Measurements from ENCODE around the gene EFCAB7.

EFCAB7 gene

DNA sequence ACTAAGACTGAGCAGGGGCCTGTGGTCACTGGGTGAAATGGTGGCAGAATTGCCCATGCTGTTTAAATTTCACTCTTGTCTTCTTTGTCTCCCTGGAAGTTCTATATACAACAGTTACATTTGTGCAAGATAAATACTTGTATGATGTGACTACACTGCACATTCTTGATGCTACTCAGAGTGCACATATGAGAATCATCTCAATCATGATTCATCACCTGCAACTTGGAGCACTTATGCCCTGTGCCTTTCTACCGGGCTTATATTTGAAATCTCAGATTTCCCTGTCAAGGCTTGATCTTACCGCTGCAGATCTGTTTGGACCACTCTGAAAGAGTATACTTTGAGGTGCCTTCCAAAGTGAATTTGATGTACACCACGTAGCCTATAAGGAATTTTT lies 80.5 kb downstream of the EFCAB7 start:
- DNase-seq = no peak

DNA sequence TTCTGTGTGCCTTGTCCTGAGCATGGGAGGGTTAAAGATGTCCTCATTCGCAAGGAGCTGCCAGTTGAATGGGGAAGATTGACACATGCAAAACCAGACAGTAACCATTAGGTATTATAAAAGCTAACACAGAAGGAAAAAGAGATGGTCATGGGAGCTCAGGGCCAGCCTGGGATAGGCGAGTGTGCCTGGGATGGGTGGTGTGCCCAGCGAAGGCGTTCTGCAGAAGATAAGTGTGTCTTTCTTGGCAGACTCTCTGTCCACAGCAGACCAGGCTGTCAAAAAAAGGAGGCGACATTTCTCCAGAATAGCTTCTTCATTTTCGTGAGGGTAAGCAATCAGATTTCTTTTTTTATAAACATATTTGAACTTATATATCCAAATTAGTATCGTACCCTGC lies 84.0 kb downstream of the EFCAB7 start:
- no peak for DNase-seq

DNA sequence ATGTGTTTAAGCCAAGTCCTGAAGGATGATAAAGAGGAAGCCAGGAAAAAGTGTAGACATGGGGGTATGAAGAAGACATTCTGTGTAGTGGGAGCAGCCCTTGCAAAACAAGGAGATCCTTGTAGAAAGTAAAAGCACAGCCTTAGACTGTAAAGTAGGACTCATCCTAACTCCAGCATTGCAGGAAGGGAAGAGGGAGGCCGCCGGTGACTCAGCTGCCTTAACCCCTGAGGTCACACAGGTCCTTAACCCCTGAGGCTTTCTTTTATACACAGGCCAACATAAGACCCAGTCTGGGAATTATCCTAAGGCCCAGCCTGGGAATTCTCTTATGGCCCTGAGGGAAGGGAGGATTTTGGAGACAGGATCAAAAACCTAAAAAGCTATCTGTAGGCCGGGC lies 87.9 kb downstream of the EFCAB7 start:
- DNase-seq = no peak

DNA sequence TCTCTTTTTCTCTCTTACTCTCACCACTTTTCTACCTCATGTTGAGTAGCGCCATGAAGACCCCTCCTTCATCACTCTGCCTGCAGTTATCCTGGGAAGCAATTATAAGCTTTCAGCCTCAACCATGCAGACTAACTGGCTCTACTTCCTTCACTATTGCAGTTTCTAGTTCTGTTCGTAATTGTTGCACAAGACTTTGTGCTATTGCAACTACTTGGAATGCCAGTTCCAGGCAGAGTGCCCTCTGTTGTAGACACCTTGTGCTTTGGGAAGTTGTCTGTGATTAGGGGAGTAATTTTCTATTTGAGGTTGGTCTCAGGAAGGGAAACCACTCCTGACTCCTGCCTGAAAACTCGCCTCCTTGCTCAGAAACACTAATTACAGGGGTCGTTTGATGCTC lies 89.2 kb downstream of the EFCAB7 start:
- DNase-seq = no peak

DNA sequence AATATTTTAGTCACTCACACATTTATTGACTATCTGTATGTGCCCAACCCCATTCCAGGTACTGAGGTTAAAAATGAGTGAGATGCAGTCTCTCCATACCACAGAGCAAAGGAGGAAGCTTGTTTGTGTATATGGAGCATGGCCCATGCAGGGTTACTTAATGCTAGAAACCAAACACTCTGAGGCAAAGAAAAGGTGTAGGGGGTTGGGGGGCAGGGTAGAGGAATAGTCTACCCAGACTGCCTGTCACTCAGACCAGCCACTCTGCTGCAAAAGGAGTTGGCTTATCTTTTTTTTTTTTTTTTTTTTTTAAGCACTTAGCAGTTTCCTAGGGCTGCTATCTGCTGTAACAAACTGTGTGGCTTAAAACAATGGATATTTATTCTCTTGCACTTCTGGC lies 89.6 kb downstream of the EFCAB7 start:
- DNase-seq = no peak

DNA sequence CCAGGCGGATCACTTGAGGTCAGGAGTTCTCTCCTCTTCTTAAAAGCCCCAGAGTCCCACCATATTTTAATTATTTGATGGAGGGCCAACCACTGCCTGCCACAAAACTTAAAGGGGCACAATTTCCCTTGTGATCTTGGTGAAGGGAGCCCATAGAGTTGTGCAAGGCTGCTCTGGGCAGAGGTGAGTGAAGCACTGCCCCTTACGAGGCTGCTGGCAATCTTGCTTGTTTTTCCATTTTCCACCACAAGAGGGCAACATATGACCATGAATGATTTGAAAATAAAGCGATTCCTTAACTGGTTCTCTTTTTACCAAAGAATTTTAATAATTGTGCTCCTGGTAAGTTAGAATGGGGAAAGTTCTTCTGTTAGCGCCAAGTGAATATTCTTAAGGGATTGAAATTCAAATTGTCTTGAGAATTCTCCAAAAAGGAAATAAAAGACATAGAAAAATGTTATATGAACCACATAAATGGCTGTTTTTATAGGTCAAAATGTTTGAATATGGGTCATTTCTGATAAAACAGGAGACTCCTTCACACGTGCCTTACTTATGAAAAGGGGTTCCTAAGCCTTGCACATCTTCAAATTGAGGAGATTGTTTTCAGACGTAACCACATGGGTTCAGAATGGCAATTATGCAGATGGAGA lies 92.6 kb downstream of the EFCAB7 start:
- peak; percentile 25 for DNase-seq

DNA sequence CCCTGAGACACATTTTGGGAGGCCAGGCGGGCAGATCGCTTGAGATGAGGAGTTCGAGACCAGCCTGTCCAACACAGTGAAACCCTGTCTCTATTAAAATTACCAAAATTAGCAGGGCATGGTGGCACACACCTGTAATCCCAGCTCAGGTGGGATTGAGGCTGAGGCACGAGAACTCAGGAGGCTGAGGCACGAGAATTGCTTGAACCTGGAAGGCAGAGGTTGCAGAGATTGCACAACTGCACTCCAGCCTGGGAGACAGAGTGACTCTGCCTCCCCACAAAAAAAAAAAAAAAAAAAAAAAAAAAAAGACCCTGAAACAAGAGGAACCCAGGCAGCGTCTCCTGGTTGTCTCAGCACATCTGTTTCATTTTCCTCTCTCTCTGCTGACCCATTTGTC lies 94.1 kb downstream of the EFCAB7 start:
- DNase-seq = no peak

DNA sequence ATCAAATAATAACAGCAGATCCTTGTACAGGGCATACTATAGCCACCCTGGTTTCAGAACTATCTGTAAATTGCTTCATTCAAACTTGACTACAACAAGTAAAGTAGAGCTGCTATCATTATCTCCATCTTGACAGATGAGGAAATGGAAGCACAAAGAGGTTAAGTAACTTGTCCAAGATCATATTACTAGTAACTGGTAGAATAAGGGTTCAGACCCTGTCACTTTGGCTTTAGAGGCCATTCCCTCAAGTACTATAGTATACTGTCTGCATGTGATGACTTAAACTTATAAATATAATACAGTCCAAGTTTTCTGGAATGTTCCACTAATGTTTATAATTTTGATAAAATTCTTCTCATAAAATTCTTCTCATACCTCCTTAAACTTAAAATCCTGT lies 94.7 kb downstream of the EFCAB7 start:
- no peak for DNase-seq

DNA sequence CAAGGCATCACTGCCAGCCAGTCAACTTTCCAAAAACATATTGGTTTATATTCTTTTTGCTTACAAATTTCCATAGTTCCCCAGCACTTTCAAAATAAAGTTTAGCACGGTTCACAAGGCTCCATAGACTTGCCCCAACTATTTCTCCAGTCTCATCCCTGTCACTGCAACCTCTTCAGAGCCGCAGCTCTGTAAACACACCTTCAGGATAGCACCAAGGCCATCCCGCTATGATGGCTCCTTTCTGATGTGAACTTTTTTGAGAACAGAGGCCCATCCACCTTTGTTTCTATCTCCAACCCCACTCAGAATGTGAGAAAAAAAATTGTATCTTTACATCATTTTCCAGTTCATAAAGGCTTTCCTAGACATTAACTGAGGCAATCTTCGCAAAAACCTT lies 96.2 kb downstream of the EFCAB7 start:
- no peak for DNase-seq

DNA sequence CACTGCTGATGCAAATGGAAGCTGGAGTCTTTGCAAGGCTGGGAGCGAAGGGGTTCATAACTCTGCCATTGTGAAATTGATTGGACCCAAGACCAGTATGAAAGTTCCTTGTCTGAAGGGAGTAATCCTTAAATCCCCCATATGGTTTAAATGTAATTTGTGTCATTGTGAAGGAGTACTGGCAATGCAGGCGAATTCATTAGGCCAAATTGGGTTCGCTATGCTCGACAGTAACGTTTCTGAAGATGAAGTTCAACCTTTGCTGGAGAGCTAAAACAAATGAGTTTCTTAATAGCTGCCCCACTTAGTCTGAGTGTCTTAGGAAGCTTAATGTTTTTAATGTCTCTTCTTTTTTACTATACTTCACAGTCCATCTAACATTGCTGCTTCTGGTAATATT lies 97.3 kb downstream of the EFCAB7 start:
- no peak for DNase-seq

DNA sequence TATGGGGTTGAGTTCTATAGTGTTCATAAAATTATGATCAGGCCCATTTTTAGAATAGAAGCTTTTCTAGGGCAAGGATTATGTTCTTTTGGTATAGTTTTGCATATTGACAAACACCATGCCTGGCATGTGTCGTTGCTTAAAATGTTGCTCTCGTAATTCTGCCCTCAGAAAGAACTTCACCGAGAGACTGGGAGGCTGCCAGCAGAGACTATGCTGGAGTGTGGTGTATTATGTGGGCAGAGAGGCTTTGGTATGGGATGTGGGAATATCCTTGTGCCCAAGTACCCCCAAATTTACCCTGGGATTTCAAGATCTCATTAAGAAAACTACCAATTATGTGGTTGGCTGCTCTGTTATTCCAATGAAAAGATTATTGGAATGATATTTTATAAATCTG lies 97.8 kb downstream of the EFCAB7 start:
- DNase-seq = no peak

DNA sequence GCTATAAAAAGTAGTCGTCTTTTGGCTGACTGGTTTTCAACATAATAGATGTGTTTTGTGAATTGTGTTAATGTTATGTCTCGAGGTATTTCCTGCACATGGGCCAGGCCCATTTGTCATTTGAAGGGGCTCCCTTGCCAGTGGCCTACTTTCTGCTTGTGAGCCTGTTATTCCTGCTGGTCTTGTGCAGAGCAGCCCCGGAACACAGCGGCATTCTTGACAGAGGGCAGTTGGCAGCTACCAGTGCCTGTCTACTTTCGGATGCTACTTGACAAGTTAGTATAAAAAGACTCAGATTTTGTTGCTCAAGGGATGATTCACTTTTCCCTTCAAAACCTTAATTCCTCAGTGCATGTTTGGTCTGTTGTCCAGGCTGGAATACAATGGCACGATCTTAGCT lies 98.4 kb downstream of the EFCAB7 start:
- no peak for DNase-seq
